GM12874 (cell line): ENCODE measurements around the gene TNS4.

Experiments used
- CTCF ChIP-seq: IDR thresholded peaks from 2 replicates; pipeline ENCODE4 v1.5.1; 2011; ENCODE audit warnings: low read depth, mild to moderate bottlenecking, control low read depth, low read length, moderate library complexity; ENCODE audit not compliant: insufficient read depth

The TNS4 gene

GRCh38 chr17:40462343-40463121 lies 38.9 kb downstream of the TNS4 start:
- TF ChIP-seq CTCF, result no peak

- no peak for TF ChIP-seq CTCF
Observed at GRCh38 chr17:40461732-40462342, 39.6 kb downstream of the TNS4 start.

- TF ChIP-seq CTCF, result no peak
Observed at GRCh38 chr17:40460968-40461731, 40.3 kb downstream of the TNS4 start.

- TF ChIP-seq CTCF, result no peak
Observed at GRCh38 chr17:40460604-40460967, 40.8 kb downstream of the TNS4 start.

- TF ChIP-seq CTCF, result no peak
Observed at GRCh38 chr17:40459636-40460603, 41.5 kb downstream of the TNS4 start.

- no peak for TF ChIP-seq CTCF
Observed at GRCh38 chr17:40458851-40459482, 42.5 kb downstream of the TNS4 start.
